ENCODE measurements around the gene SIAH3. TPM values are rescaled to one million over a fixed set of nuclear protein-coding genes. Genes with fewer than 3 reads are reported as not detected.

Gene SIAH3
- total RNA-seq, 1 donor from 2014 or later = not detected

DNA sequence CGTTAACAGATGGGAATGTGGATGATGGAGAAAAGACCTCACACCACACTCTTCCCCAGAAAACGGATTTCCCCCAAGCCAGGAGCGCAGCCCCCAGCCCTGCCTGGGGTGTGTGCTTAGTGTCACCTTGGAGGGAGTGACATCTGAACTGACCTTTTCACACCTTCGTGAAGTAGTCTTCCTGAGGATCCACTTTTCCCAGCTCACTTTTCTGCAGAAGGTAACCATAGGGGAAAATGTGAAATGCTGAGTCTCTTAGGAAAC lies 26.2 kb downstream of the SIAH3 start:
- H3K36me3 ChIP-seq = no peaks in the 10 kb centered on the region
- H3K9me3 ChIP-seq (replicated peaks) = no peaks in the 10 kb centered on the region
- no peaks in the 10 kb centered on the region for H3K27me3 ChIP-seq (ENCODE audit: low read depth)
- TF ChIP-seq, protein P1, sequence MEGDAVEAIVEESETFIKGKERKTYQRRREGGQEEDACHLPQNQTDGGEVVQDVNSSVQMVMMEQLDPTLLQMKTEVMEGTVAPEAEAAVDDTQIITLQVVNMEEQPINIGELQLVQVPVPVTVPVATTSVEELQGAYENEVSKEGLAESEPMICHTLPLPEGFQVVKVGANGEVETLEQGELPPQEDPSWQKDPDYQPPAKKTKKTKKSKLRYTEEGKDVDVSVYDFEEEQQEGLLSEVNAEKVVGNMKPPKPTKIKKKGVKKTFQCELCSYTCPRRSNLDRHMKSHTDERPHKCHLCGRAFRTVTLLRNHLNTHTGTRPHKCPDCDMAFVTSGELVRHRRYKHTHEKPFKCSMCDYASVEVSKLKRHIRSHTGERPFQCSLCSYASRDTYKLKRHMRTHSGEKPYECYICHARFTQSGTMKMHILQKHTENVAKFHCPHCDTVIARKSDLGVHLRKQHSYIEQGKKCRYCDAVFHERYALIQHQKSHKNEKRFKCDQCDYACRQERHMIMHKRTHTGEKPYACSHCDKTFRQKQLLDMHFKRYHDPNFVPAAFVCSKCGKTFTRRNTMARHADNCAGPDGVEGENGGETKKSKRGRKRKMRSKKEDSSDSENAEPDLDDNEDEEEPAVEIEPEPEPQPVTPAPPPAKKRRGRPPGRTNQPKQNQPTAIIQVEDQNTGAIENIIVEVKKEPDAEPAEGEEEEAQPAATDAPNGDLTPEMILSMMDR (IDR thresholded peaks at IDR 0.05; ENCODE audit: borderline replicate concordance) = no peak
- intact Hi-C loops (cut with micrococcal nuclease) = no loop called here
- no peak overlapping the region for H3K27ac ChIP-seq (replicated peaks)
- H3K4me3 ChIP-seq = no peak overlapping the region
- H3K4me1 ChIP-seq = peaks cover 27% of the 10 kb centered on the region
- no peak for DNase-seq

DNA sequence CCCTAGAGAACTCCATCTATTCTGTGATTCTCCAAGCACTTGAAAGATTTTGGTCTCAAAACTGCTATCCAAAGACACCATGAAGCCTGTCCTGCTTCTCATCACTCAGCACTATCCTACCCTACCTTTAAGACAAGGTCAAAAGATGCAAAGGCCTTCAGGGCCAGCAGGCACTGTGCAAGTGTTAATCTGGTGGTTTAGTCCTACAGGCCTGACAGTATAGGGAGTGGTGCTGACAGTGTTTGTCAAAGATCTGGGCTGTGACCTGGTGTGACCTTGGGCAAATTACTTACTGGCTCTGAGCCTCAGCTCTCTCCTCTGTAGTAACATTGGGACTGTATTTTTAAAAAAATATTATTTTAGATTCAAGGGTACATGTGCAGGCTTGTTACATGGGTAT lies 28.0 kb downstream of the SIAH3 start:
- Histone ChIP-seq H3K27ac (replicated peaks) (peak overlapping the region; percentile 52), H3K9me3 (replicated peaks) (peaks cover 2% of the 10 kb centered on the region), H3K4me3 (no peak overlapping the region), H3K4me1 (peaks cover 27% of the 10 kb centered on the region), H3K36me3 (no peaks in the 10 kb centered on the region), H3K27me3 (ENCODE audit: low read depth) (no peaks in the 10 kb centered on the region)
- TF ChIP-seq, protein P1 (IDR thresholded peaks at IDR 0.05; ENCODE audit: borderline replicate concordance) = no peak
- no peak for DNase-seq
- intact Hi-C loops (cut with micrococcal nuclease) = no loop called here

DNA sequence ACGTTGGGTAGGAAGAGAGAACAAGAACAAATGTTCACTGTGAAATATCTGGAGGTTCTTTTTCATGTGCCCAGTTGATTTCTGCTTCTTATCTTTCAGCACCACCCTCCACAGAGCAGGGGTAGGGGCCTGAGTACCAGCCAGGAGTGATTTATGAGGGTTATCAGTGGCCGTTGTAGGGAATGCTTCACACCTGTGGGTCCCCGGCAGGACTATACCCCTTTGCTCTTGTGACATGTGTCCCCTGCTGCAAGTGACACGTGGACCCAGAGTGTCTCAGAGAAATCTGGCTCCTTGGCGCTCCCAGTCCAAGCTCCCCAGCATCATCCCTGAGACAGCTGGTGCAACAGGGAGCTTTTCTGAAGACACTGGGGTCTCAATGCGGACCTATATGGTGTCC lies 29.7 kb downstream of the SIAH3 start:
- TF ChIP-seq, protein P1 (IDR thresholded peaks at IDR 0.05; ENCODE audit: borderline replicate concordance) = no peak
- Histone ChIP-seq H3K27me3 (ENCODE audit: low read depth) (no peaks in the 10 kb centered on the region), H3K27ac (replicated peaks) (no peak overlapping the region), H3K4me3 (no peak overlapping the region), H3K9me3 (replicated peaks) (peaks cover 8% of the 10 kb centered on the region), H3K36me3 (no peaks in the 10 kb centered on the region), H3K4me1 (peaks cover 16% of the 10 kb centered on the region)
- intact Hi-C loops (cut with micrococcal nuclease) = no loop called here
- DNase-seq = no peak

DNA sequence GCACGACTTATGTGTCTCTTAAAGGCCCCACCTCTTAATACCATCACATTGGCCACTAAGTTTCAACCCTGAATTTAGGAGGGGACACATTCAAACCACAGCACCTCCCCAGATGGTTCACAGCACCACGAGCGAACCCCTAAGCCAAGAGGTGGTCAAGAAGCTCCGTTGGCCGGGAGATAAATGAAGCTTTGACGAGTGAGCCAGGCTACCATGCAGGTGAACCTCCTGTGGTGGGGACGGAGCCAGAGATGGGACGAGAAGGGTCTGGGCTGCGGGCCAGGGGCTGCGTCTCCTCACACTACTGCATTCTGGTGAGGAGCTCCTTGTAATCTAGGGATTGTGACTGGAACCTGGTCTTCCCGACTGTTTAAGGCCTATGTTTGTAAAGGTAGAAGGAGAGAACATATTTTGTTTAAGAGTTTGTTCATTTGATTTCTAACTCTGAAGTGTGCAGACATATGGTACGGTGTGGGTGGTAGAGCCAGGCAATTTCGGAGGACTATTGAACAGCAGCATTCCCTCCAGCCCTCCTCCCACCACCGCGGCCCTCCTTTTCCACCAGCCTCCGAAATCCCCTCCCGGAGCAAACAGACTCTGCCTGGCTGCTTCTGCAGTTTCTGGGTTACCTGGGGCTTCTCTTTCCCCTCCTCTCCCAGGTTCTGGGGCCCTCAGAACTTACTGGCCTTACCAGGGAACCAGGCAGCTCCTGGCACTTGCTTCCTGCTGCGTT lies 31.3 kb downstream of the SIAH3 start:
- TF ChIP-seq, protein P1 (IDR thresholded peaks at IDR 0.05; ENCODE audit: borderline replicate concordance) = no peak
- DNase-seq = no peak
- Histone ChIP-seq H3K4me3 (no peak overlapping the region), H3K36me3 (no peaks in the 10 kb centered on the region), H3K27ac (replicated peaks) (no peak overlapping the region), H3K4me1 (peaks cover 15% of the 10 kb centered on the region), H3K27me3 (ENCODE audit: low read depth) (no peaks in the 10 kb centered on the region), H3K9me3 (replicated peaks) (peaks cover 8% of the 10 kb centered on the region)
- intact Hi-C loops (cut with micrococcal nuclease) = no loop called here

DNA sequence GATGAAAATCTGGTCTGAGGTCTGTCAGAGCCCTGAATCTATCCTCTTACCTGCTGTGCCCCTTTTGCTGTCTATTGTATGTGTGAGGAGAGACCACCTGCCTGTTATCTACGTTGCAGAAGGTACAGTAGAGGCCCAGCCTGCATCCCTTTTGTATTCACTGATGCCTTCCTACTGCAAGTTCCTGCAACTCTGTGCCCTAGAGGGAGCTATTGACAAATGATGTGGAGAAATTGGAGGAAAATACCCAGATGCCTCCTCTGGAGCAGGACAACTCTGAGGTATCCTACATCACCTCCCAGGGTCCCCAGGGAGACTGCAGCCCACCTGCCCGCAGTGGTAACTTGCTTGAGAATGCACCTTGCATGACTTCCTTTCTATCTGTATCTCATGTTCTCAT lies 33.7 kb downstream of the SIAH3 start:
- no peak overlapping the region for H3K4me3 ChIP-seq
- peaks cover 8% of the 10 kb centered on the region for H3K9me3 ChIP-seq (replicated peaks)
- H3K36me3 ChIP-seq = no peaks in the 10 kb centered on the region
- intact Hi-C loops (cut with micrococcal nuclease) = no loop called here
- no peak for DNase-seq
- TF ChIP-seq, protein P1 (IDR thresholded peaks at IDR 0.05; ENCODE audit: borderline replicate concordance) = no peak
- peaks cover 2% of the 10 kb centered on the region for H3K4me1 ChIP-seq
- H3K27me3 ChIP-seq (ENCODE audit: low read depth) = no peaks in the 10 kb centered on the region
- no peak overlapping the region for H3K27ac ChIP-seq (replicated peaks)

Measured in left ventricle myocardium inferior (tissue), 1 donor.